HCT116 (cell line): ENCODE results near the gene TCEANC2. TPM values are rescaled to one million over a fixed set of nuclear protein-coding genes. Genes with fewer than 3 reads are reported as not detected.

Experiments
- ATAC-seq: fragments of 200-7000 bp; cut with Tn5 transposase; 2 replicates; pipeline ENCODE4 v1.9.1; 2020; ENCODE audit warnings: mild to moderate bottlenecking, moderate library complexity
- BruUV-seq: library from RNA; stranded (reverse); fragments of 400-500 nt; replicated peaks from 2 replicates; lab custom pipeline; 2021; lab: Mats Ljungman, UMichigan
- CTCF ChIA-PET: fragments of 300-600 bp; sonication (Branson Sonifier 250); formaldehyde crosslinking; loops from one replicate; lab custom pipeline; 2021; ENCODE audit warnings: antibody characterized with exemption; lab: Charles Lee
- POLR2A ChIA-PET: fragments of 300-600, 350-600 bp; sonication (Branson Sonifier 250); formaldehyde crosslinking; loops from one replicate; lab custom pipeline; 2021; ENCODE audit warnings: antibody characterized with exemption; lab: Charles Lee
- RAD21 ChIA-PET, 2 experiments: fragments of 300-600 bp; sonication (Branson Sonifier 250); formaldehyde crosslinking; loops; one replicate each; lab custom pipeline; 2023; ENCODE audit warnings: low total read pairs in 2 of 2; ENCODE audit not compliant: uncharacterized antibody in 2 of 2, unreplicated experiment in 2 of 2, low non-redundant PET in 1 of 2; lab: Charles Lee
- DNase-seq: peaks from one replicate; pipeline ENCODE4 v3.0.0-alpha.2; 2010; ENCODE audit warnings: low read depth, low spot score
- H2AFZ ChIP-seq: fragments of 200-600 bp; shearing (Covaris generic), sonication (generic); 2 replicates; pipeline ENCODE4 v1.6.1; 2017; ENCODE audit warnings: low read depth, mixed run types, mixed read lengths, antibody characterized with exemption, low read length; ENCODE audit not compliant: poor library complexity, severe bottlenecking
- H3K27ac ChIP-seq: 2 replicates; pipeline ENCODE4 v1.5.1; 2012; ENCODE audit warnings: low read depth, low read length
- H3K27me3 ChIP-seq: fragments of 200-600 bp; sonication (generic); 2 replicates; pipeline ENCODE4 v1.6.1; 2016; ENCODE audit warnings: mixed run types, low read length, mixed read lengths; ENCODE audit not compliant: insufficient read depth
- H3K36me3 ChIP-seq, 2 experiments: fragments of 200-500 bp in 1 of 2; fragments of 200-600 bp in 1 of 2; sonication (Bioruptor generic) in 1 of 2; sonication (generic) in 1 of 2; 2 replicates each; pipeline versions ENCODE4 v1.5.1 to v1.6.1; 2014 to 2016; ENCODE audit warnings: low read length in 2 of 2, inconsistent platforms in 1 of 2, mixed read lengths in 1 of 2, mixed run types in 1 of 2; ENCODE audit not compliant: insufficient read depth in 2 of 2, control insufficient read depth in 1 of 2
- H3K4me1 ChIP-seq, 2 experiments: fragments of 200-600 bp in 1 of 2; sonication (generic) in 1 of 2; 2 replicates each; pipeline versions ENCODE4 v1.5.1 to v1.6.1; 2012 to 2017; ENCODE audit warnings: low read length in 2 of 2, inconsistent platforms in 1 of 2, mild to moderate bottlenecking in 1 of 2, mixed read lengths in 1 of 2, mixed run types in 1 of 2, moderate library complexity in 1 of 2; ENCODE audit not compliant: insufficient read depth in 2 of 2, control insufficient read depth in 1 of 2
- H3K4me2 ChIP-seq: fragments of 200-600 bp; sonication (generic); 2 replicates; pipeline ENCODE4 v1.6.1; 2017; ENCODE audit warnings: mixed run types, low read length, mixed read lengths
- H3K4me3 ChIP-seq, 2 experiments: fragments of 200-600 bp in 1 of 2; sonication (generic) in 1 of 2; replicated peaks in 1 of 2; 2 replicates each; pipeline ENCODE4 v1.5.1; 2011 to 2016; ENCODE audit warnings: low read length in 2 of 2, control low read depth in 1 of 2, low read depth in 1 of 2, mild to moderate bottlenecking in 1 of 2, mixed read lengths in 1 of 2, mixed run types in 1 of 2
- H3K79me2 ChIP-seq: fragments of 200-600 bp; sonication (generic); 2 replicates; pipeline ENCODE4 v1.6.1; 2017; ENCODE audit warnings: mild to moderate bottlenecking, mixed run types, low read length, moderate library complexity, mixed read lengths; ENCODE audit not compliant: insufficient read depth
- H3K9ac ChIP-seq: fragments of 200-600 bp; sonication (generic); 2 replicates; pipeline ENCODE4 v1.6.1; 2016; ENCODE audit warnings: low read length, mixed read lengths
- H3K9me2 ChIP-seq: fragments of 200-600 bp; sonication (generic), shearing (Covaris generic); 2 replicates; pipeline ENCODE4 v1.6.1; 2017; ENCODE audit warnings: mixed run types, mild to moderate bottlenecking, moderate library complexity; ENCODE audit not compliant: insufficient read depth
- H3K9me3 ChIP-seq, 2 experiments: fragments of 200-500 bp in 1 of 2; fragments of 200-600 bp in 1 of 2; sonication (Bioruptor generic) in 1 of 2; sonication (generic) in 1 of 2; 2 replicates each; pipeline ENCODE4 v1.6.1; 2014 to 2017; ENCODE audit warnings: low read length in 2 of 2, mixed read lengths in 2 of 2, inconsistent platforms in 1 of 2, low read depth in 1 of 2, mild to moderate bottlenecking in 1 of 2, mixed run types in 1 of 2, moderate library complexity in 1 of 2; ENCODE audit not compliant: control insufficient read depth in 1 of 2, insufficient read depth in 1 of 2
- H4K20me1 ChIP-seq: fragments of 200-600 bp; sonication (generic), shearing (Covaris generic); 2 replicates; pipeline ENCODE4 v1.6.1; 2017; ENCODE audit warnings: mixed run types, mild to moderate bottlenecking, moderate library complexity; ENCODE audit not compliant: insufficient read depth
- CTCF ChIP-seq, 3 experiments: fragments of 200-600 bp in 1 of 3; sonication (generic) in 1 of 3; IDR thresholded peaks in 2 of 3; conservative IDR thresholded peaks in 1 of 3; 2 replicates each; pipeline ENCODE4 v1.5.1; 2012 to 2017; ENCODE audit warnings: low read depth in 2 of 3, low read length in 2 of 3, antibody characterized with exemption in 1 of 3, borderline replicate concordance in 1 of 3, control low read depth in 1 of 3, mild to moderate bottlenecking in 1 of 3, mixed read lengths in 1 of 3, mixed run types in 1 of 3, moderate library complexity in 1 of 3; ENCODE audit not compliant: insufficient read depth in 1 of 3
- EGR1 ChIP-seq: IDR thresholded peaks from 2 replicates; pipeline ENCODE4 v1.6.1; 2012; ENCODE audit warnings: low read depth
- ELF1 ChIP-seq: IDR thresholded peaks from 2 replicates; pipeline ENCODE4 v1.6.1; 2012; ENCODE audit warnings: low read depth, borderline replicate concordance
- EZH2 ChIP-seq: fragments of 200-600 bp; sonication (generic); IDR thresholded peaks from 2 replicates; pipeline ENCODE4 v1.6.1; 2017; ENCODE audit warnings: antibody characterized with exemption, mixed run types
- EZH2phosphoT487 ChIP-seq: fragments of 200-600 bp; IDR thresholded peaks from 2 replicates; pipeline ENCODE4 v1.6.1; 2018; ENCODE audit warnings: antibody characterized with exemption, borderline replicate concordance
- SP1 ChIP-seq: IDR thresholded peaks from 2 replicates; pipeline ENCODE4 v1.6.1; 2012; ENCODE audit warnings: low read depth
- TCF7L2 ChIP-seq: IDR thresholded peaks from 2 replicates; pipeline ENCODE4 v1.7.0; 2011; ENCODE audit warnings: borderline replicate concordance, inconsistent platforms; ENCODE audit not compliant: insufficient read depth, insufficient read length; ENCODE audit errors: extremely low read depth
- YY1 ChIP-seq: IDR thresholded peaks from 2 replicates; pipeline ENCODE4 v1.6.1; 2011; ENCODE audit warnings: low read length, low read depth, moderate library complexity, mild to moderate bottlenecking; ENCODE audit not compliant: insufficient replicate concordance; ENCODE audit errors: extremely low read depth
- ZFX ChIP-seq: fragments of 450-650 bp; IDR thresholded peaks from 2 replicates; pipeline ENCODE4 v1.6.1; 2017
- intact Hi-C: fragments of 100-400 bp; cut with micrococcal nuclease; formaldehyde crosslinking; loops from 2 replicates; pipeline ENCODE4 v1.10.0; 2022
- total RNA-seq: library from RNA; stranded (reverse); gene quantifications from one replicate; pipeline ENCODE4 v1.2.1, GENCODE V29; 2021; ENCODE audit not compliant: unreplicated experiment

The TCEANC2 gene
- total RNA-seq, 1 experiment from 2014 or later = 5.4 TPM

DNA sequence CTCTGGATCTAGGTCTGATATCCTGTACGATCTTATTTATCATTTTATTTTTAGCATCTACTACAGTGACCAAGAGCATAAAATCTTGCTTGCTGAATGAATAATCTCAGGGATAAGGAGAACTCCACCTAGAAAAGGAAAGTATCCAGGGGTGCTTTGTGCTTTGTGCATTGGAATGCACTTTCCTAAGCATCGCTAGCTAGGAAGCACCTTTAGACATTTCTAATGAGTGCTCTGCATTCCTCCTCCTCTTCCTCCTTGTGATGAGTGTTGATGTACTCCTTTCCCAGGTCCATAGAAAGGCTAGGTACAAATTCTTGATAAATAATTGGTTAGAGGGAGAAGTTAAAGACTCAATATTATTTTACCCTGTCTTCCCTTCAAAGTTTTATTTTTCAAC, 31.4 kb downstream of the TCEANC2 start (continued):
- no peak for TF ChIP-seq TCF7L2
- TF ChIP-seq EZH2 = no peak
- TF ChIP-seq EGR1 = no peak
- TF ChIP-seq ELF1 = no peak
- no peak for TF ChIP-seq CTCF (IDR thresholded peaks at IDR 0.05 in 2 of 3, conservative IDR thresholded peaks at IDR 0.05 in 1 of 3; ENCODE audit: borderline replicate concordance in 1 of 3, insufficient read depth in 1 of 3, low read depth in 2 of 3, low read length in 2 of 3)
- no peak for TF ChIP-seq YY1
- TF ChIP-seq ZFX = no peak

DNA sequence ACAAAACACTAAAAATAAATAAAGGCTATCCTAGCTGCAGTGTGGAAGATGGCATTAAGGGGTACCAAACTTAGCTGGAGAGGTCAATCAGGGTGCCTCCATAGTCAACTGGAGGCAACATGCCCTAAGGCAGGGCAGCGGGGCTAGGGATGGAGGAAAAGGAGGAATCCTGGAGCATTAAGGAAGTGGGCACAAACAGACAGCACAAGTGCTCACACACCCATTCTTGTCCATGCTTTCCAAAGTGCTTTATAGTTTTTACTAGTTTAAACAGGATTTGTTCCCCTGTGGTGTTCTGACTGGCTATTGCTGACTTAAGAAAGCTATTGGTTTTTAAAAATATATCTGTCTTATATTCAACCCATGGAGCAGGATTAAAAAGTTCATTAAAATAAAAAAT, 33.3 kb downstream of the TCEANC2 start:
- RAD21 ChIA-PET = no interaction called here
- H3K27me3 ChIP-seq = no peaks in the 10 kb centered on the region
- no peak overlapping the region for H3K4me3 ChIP-seq
- POLR2A ChIA-PET = no interaction called here
- no peak overlapping the region for H2AFZ ChIP-seq
- H3K79me2 ChIP-seq = no peaks in the 10 kb centered on the region
- peaks cover 0 to 2% of the 10 kb centered on the region in 2 experiments; a peak in 2 of 4 replicates for H3K4me1 ChIP-seq
- H3K9me2 ChIP-seq = no peaks in the 10 kb centered on the region
- H3K4me2 ChIP-seq = no peak overlapping the region
- intact Hi-C loops = no loop called here
- BruUV-seq = no TSS peak
- TF ChIP-seq EZH2phosphoT487 = no peak
- TF ChIP-seq YY1 = no peak
- no peak for TF ChIP-seq EZH2
- TF ChIP-seq SP1 = no peak
- H4K20me1 ChIP-seq = no peaks in the 10 kb centered on the region
- ATAC-seq (no peak), DNase-seq (no peak)
- no peaks in the 10 kb centered on the region for H3K9me3 ChIP-seq
- H3K9ac ChIP-seq = no peak overlapping the region
- no peak overlapping the region for H3K27ac ChIP-seq
- H3K36me3 ChIP-seq = no peaks in the 10 kb centered on the region
- CTCF ChIA-PET = no interaction called here
